Ovary (tissue), 3 donors: ENCODE data around the gene FARP2.

Experiments used
- POLR2A ChIP-seq: fragments of 450-650 bp; IDR thresholded peaks from one replicate; pipeline ENCODE4 v1.6.1; 2017; ENCODE audit warnings: antibody characterized with exemption, mild to moderate bottlenecking, moderate library complexity
- TF ChIP-seq, protein P1 (sequence below), 3 donors: fragments of 450-650 bp in 2 of 3; fragments of 200-600 bp in 1 of 3; IDR thresholded peaks; one replicate each; pipeline versions ENCODE4 v1.5.1 to v1.8.0; 2016 to 2022; ENCODE audit warnings: antibody characterized with exemption in 3 of 3, mild to moderate bottlenecking in 1 of 3
- donor health status: DM: no; HTN: no; CAD: no.

GRCh38 chr2:241522477-241522876, 166.4 kb downstream of the FARP2 start:
- no peak for TF ChIP-seq POLR2A
- TF ChIP-seq, protein P1, sequence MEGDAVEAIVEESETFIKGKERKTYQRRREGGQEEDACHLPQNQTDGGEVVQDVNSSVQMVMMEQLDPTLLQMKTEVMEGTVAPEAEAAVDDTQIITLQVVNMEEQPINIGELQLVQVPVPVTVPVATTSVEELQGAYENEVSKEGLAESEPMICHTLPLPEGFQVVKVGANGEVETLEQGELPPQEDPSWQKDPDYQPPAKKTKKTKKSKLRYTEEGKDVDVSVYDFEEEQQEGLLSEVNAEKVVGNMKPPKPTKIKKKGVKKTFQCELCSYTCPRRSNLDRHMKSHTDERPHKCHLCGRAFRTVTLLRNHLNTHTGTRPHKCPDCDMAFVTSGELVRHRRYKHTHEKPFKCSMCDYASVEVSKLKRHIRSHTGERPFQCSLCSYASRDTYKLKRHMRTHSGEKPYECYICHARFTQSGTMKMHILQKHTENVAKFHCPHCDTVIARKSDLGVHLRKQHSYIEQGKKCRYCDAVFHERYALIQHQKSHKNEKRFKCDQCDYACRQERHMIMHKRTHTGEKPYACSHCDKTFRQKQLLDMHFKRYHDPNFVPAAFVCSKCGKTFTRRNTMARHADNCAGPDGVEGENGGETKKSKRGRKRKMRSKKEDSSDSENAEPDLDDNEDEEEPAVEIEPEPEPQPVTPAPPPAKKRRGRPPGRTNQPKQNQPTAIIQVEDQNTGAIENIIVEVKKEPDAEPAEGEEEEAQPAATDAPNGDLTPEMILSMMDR (IDR thresholded peaks at IDR 0.05), result no peak
